Measurements from ENCODE around the gene IRAK2.
A peak's percentile ranks its signal among the peaks of the same experiment; 100 is the strongest.

The IRAK2 gene

GRCh38 chr3:10193692-10194327, 29.1 kb downstream of the IRAK2 start:
- WGBS (ENCODE audit: extremely low coverage, insufficient coverage, insufficient read length): no CpG with 5 or more reads among the region's 14 CpGs
- H4K91ac ChIP-seq (ENCODE audit: low read depth, low read length): no peak overlapping the region
- H3K27me3 ChIP-seq (ENCODE audit: insufficient read depth, low read length): no peaks in the 10 kb centered on the region
- H3K36me3 ChIP-seq (ENCODE audit: control insufficient read depth in 1 of 2, insufficient read depth in 2 of 2, low read length in 2 of 2): no peaks in the 10 kb centered on the region
- H2AFZ ChIP-seq (ENCODE audit: insufficient read depth, low read length, poor library complexity): no peak overlapping the region
- H2BK12ac ChIP-seq (ENCODE audit: low read length): no peak overlapping the region
- no peak overlapping the region for H3K4me2 ChIP-seq (ENCODE audit: low read length)
- H3K4ac ChIP-seq (ENCODE audit: low read depth, low read length): no peak overlapping the region
- H3K79me2 ChIP-seq (ENCODE audit: control insufficient read depth, insufficient read depth, low read length, poor library complexity): no peaks in the 10 kb centered on the region
- no peak overlapping the region for H4K8ac ChIP-seq (ENCODE audit: low read depth, low read length)
- H3K9ac ChIP-seq (ENCODE audit: low read length): no peak overlapping the region
- DNase-seq: no peak
- no peak overlapping the region for H3K18ac ChIP-seq (ENCODE audit: low read length)
- no peak overlapping the region for H3K14ac ChIP-seq (ENCODE audit: low read length)
- H4K12ac ChIP-seq (ENCODE audit: low read depth, low read length): no peak overlapping the region
- H3K4me3 ChIP-seq (ENCODE audit: low read depth, low read length): no peak overlapping the region
- no peak overlapping the region for H3K27ac ChIP-seq (ENCODE audit: low read depth, low read length)
- peaks cover 7 to 24% of the 10 kb centered on the region in 2 experiments for H3K4me1 ChIP-seq (ENCODE audit: control insufficient read depth in 1 of 2, insufficient read depth in 2 of 2, low read length in 2 of 2)
- H2BK5ac ChIP-seq (ENCODE audit: low read depth, low read length, poor library complexity): peak overlapping the region; percentile 10
- H2BK120ac ChIP-seq (ENCODE audit: insufficient read depth, low read length, poor library complexity): peak overlapping the region; percentile 52
- H2AK5ac ChIP-seq (ENCODE audit: low read length): no peak overlapping the region
- no peaks in the 10 kb centered on the region for H3K79me1 ChIP-seq (ENCODE audit: low read length)
- H3K9me3 ChIP-seq (ENCODE audit: insufficient read depth, low read depth, low read length): peaks cover 2% of the 10 kb centered on the region
- no peak overlapping the region for H3K23ac ChIP-seq (ENCODE audit: low read length)

GRCh38 chr3:10194328-10195071, 29.8 kb downstream of the IRAK2 start:
- H3K27me3 ChIP-seq (ENCODE audit: insufficient read depth, low read length): no peaks in the 10 kb centered on the region
- peaks cover 3% of the 10 kb centered on the region for H3K79me1 ChIP-seq (ENCODE audit: low read length)
- peaks cover 13 to 31% of the 10 kb centered on the region in 2 experiments for H3K4me1 ChIP-seq (ENCODE audit: control insufficient read depth in 1 of 2, insufficient read depth in 2 of 2, low read length in 2 of 2)
- DNase-seq: no peak
- no peak overlapping the region for H2AK5ac ChIP-seq (ENCODE audit: low read length)
- H2AFZ ChIP-seq (ENCODE audit: insufficient read depth, low read length, poor library complexity): no peak overlapping the region
- no peak overlapping the region for H2BK120ac ChIP-seq (ENCODE audit: insufficient read depth, low read length, poor library complexity)
- H3K9me3 ChIP-seq (ENCODE audit: insufficient read depth, low read depth, low read length): peaks cover 2% of the 10 kb centered on the region
- H4K8ac ChIP-seq (ENCODE audit: low read depth, low read length): no peak overlapping the region
- H3K4me3 ChIP-seq (ENCODE audit: low read depth, low read length): no peak overlapping the region
- H3K4ac ChIP-seq (ENCODE audit: low read depth, low read length): no peak overlapping the region
- H3K18ac ChIP-seq (ENCODE audit: low read length): no peak overlapping the region
- H2BK12ac ChIP-seq (ENCODE audit: low read length): no peak overlapping the region
- H4K91ac ChIP-seq (ENCODE audit: low read depth, low read length): peak overlapping the region; percentile 7
- no peaks in the 10 kb centered on the region for H3K36me3 ChIP-seq (ENCODE audit: control insufficient read depth in 1 of 2, insufficient read depth in 2 of 2, low read length in 2 of 2)
- H2BK5ac ChIP-seq (ENCODE audit: low read depth, low read length, poor library complexity): peak overlapping the region; percentile 10
- no peak overlapping the region for H3K9ac ChIP-seq (ENCODE audit: low read length)
- no peaks in the 10 kb centered on the region for H3K79me2 ChIP-seq (ENCODE audit: control insufficient read depth, insufficient read depth, low read length, poor library complexity)
- no peak overlapping the region for H3K14ac ChIP-seq (ENCODE audit: low read length)
- WGBS (ENCODE audit: extremely low coverage, insufficient coverage, insufficient read length): no CpG with 5 or more reads among the region's 11 CpGs
- H4K12ac ChIP-seq (ENCODE audit: low read depth, low read length): no peak overlapping the region
- H3K4me2 ChIP-seq (ENCODE audit: low read length): no peak overlapping the region
- H3K27ac ChIP-seq (ENCODE audit: low read depth, low read length): no peak overlapping the region
- no peak overlapping the region for H3K23ac ChIP-seq (ENCODE audit: low read length)

GRCh38 chr3:10195366-10196089, 30.8 kb downstream of the IRAK2 start:
- peaks cover 13 to 32% of the 10 kb centered on the region in 2 experiments for H3K4me1 ChIP-seq (ENCODE audit: control insufficient read depth in 1 of 2, insufficient read depth in 2 of 2, low read length in 2 of 2)
- H2AFZ ChIP-seq (ENCODE audit: insufficient read depth, low read length, poor library complexity): no peak overlapping the region
- no peaks in the 10 kb centered on the region for H3K36me3 ChIP-seq (ENCODE audit: control insufficient read depth in 1 of 2, insufficient read depth in 2 of 2, low read length in 2 of 2)
- H3K79me2 ChIP-seq (ENCODE audit: control insufficient read depth, insufficient read depth, low read length, poor library complexity): no peaks in the 10 kb centered on the region
- H3K4me3 ChIP-seq (ENCODE audit: low read depth, low read length): no peak overlapping the region
- no peak overlapping the region for H3K27ac ChIP-seq (ENCODE audit: low read depth, low read length)
- no CpG with 5 or more reads among the region's 12 CpGs for WGBS (ENCODE audit: extremely low coverage, insufficient coverage, insufficient read length)
- H2BK120ac ChIP-seq (ENCODE audit: insufficient read depth, low read length, poor library complexity): no peak overlapping the region
- DNase-seq: no peak
- no peaks in the 10 kb centered on the region for H3K27me3 ChIP-seq (ENCODE audit: insufficient read depth, low read length)
- H3K18ac ChIP-seq (ENCODE audit: low read length): no peak overlapping the region
- H3K14ac ChIP-seq (ENCODE audit: low read length): no peak overlapping the region
- no peak overlapping the region for H4K8ac ChIP-seq (ENCODE audit: low read depth, low read length)
- H3K9ac ChIP-seq (ENCODE audit: low read length): no peak overlapping the region
- no peak overlapping the region for H4K12ac ChIP-seq (ENCODE audit: low read depth, low read length)
- no peak overlapping the region for H2BK5ac ChIP-seq (ENCODE audit: low read depth, low read length, poor library complexity)
- no peak overlapping the region for H3K4me2 ChIP-seq (ENCODE audit: low read length)
- peak overlapping the region; percentile 63 for H3K23ac ChIP-seq (ENCODE audit: low read length)
- no peak overlapping the region for H2AK5ac ChIP-seq (ENCODE audit: low read length)
- H3K4ac ChIP-seq (ENCODE audit: low read depth, low read length): no peak overlapping the region
- no peak overlapping the region for H4K91ac ChIP-seq (ENCODE audit: low read depth, low read length)
- H3K79me1 ChIP-seq (ENCODE audit: low read length): peaks cover 3% of the 10 kb centered on the region
- H3K9me3 ChIP-seq (ENCODE audit: insufficient read depth, low read depth, low read length): peaks cover 2% of the 10 kb centered on the region
- H2BK12ac ChIP-seq (ENCODE audit: low read length): no peak overlapping the region

GRCh38 chr3:10196389-10197052, 31.8 kb downstream of the IRAK2 start:
- Histone ChIP-seq H2BK5ac (ENCODE audit: low read depth, low read length, poor library complexity) (no peak overlapping the region), H3K9ac (ENCODE audit: low read length) (no peak overlapping the region), H2BK120ac (ENCODE audit: insufficient read depth, low read length, poor library complexity) (no peak overlapping the region), H3K9me3 (ENCODE audit: insufficient read depth, low read depth, low read length) (peaks cover 2% of the 10 kb centered on the region), H4K12ac (ENCODE audit: low read depth, low read length) (no peak overlapping the region), H2BK12ac (ENCODE audit: low read length) (peak overlapping the region; percentile 6), H3K4me3 (ENCODE audit: low read depth, low read length) (no peak overlapping the region), H3K27ac (ENCODE audit: low read depth, low read length) (no peak overlapping the region), H3K36me3 (ENCODE audit: control insufficient read depth in 1 of 2, insufficient read depth in 2 of 2, low read length in 2 of 2) (no peaks in the 10 kb centered on the region), H3K14ac (ENCODE audit: low read length) (no peak overlapping the region), H4K8ac (ENCODE audit: low read depth, low read length) (no peak overlapping the region), H3K4me1 (ENCODE audit: control insufficient read depth in 1 of 2, insufficient read depth in 2 of 2, low read length in 2 of 2) (peaks cover 9 to 28% of the 10 kb centered on the region in 2 experiments), H4K91ac (ENCODE audit: low read depth, low read length) (no peak overlapping the region), H3K4me2 (ENCODE audit: low read length) (no peak overlapping the region), H3K18ac (ENCODE audit: low read length) (no peak overlapping the region), H3K27me3 (ENCODE audit: insufficient read depth, low read length) (no peaks in the 10 kb centered on the region), H2AK5ac (ENCODE audit: low read length) (no peak overlapping the region), H3K79me1 (ENCODE audit: low read length) (peaks cover 3% of the 10 kb centered on the region), H2AFZ (ENCODE audit: insufficient read depth, low read length, poor library complexity) (no peak overlapping the region), H3K23ac (ENCODE audit: low read length) (no peak overlapping the region), H3K4ac (ENCODE audit: low read depth, low read length) (no peak overlapping the region), H3K79me2 (ENCODE audit: control insufficient read depth, insufficient read depth, low read length, poor library complexity) (no peaks in the 10 kb centered on the region)
- no CpG with 5 or more reads among the region's 12 CpGs for WGBS (ENCODE audit: extremely low coverage, insufficient coverage, insufficient read length)
- DNase-seq: no peak
